HG03135 (cell line): Measurements from ENCODE around the gene AMBRA1.
"Not testable (repeated sequence)": the region's sequence is repeated elsewhere in the genome, so short reads cannot be mapped to it uniquely, and the experiment has no call there.

Experiments used
- ATAC-seq: cut with Tn5 transposase; IDR thresholded peaks from one replicate; pipeline ENCODE4 v1.9.1; 2021; ENCODE audit warnings: mild to moderate bottlenecking, moderate library complexity; ENCODE audit not compliant: unreplicated experiment

The AMBRA1 gene

GRCh38 chr11:46373787-46374740, 219.8 kb downstream of the AMBRA1 start:
- no peak for ATAC-seq

- ATAC-seq = not testable (repeated sequence)
These were observed 221.3 kb downstream of the AMBRA1 start for GRCh38 chr11:46372501-46372900.

- no peak for ATAC-seq
These were observed 221.7 kb downstream of the AMBRA1 start for GRCh38 chr11:46372086-46372485.

- not testable (repeated sequence) for ATAC-seq
These were observed 222.6 kb downstream of the AMBRA1 start for GRCh38 chr11:46371262-46371661.

GRCh38 chr11:46370253-46370652, 223.6 kb downstream of the AMBRA1 start:
- no peak for ATAC-seq

- peak; percentile 59 for ATAC-seq
These were observed 224.2 kb downstream of the AMBRA1 start for GRCh38 chr11:46369458-46370152.

GRCh38 chr11:46367916-46368267, 225.9 kb downstream of the AMBRA1 start:
- ATAC-seq = no peak

- peak; percentile 61 for ATAC-seq
These were observed 226.4 kb downstream of the AMBRA1 start for GRCh38 chr11:46367244-46367915.

GRCh38 chr11:46366661-46367161, 227.1 kb downstream of the AMBRA1 start:
- no peak for ATAC-seq

- ATAC-seq = no peak
These were observed 227.6 kb downstream of the AMBRA1 start for GRCh38 chr11:46366260-46366659.

- no peak for ATAC-seq
These were observed 229.0 kb downstream of the AMBRA1 start for GRCh38 chr11:46364791-46365190.

GRCh38 chr11:46364056-46364455, 229.8 kb downstream of the AMBRA1 start:
- ATAC-seq = no peak

GRCh38 chr11:46363455-46364005, 230.3 kb downstream of the AMBRA1 start:
- ATAC-seq = no peak

GRCh38 chr11:46363031-46363407, 230.8 kb downstream of the AMBRA1 start:
- no peak for ATAC-seq

- ATAC-seq = no peak
These were observed 231.4 kb downstream of the AMBRA1 start for GRCh38 chr11:46362156-46363030.

- ATAC-seq = peak; percentile 85
These were observed 232.3 kb downstream of the AMBRA1 start for GRCh38 chr11:46361283-46362155.

GRCh38 chr11:46360878-46361277, 232.9 kb downstream of the AMBRA1 start:
- ATAC-seq = no peak

- no peak for ATAC-seq
These were observed 233.9 kb downstream of the AMBRA1 start for GRCh38 chr11:46359953-46360352.

GRCh38 chr11:46357483-46357936, 236.3 kb downstream of the AMBRA1 start:
- no peak for ATAC-seq
